Activated effector memory CD4-positive, alpha-beta T cell treated with anti-CD3 and anti-CD28 coated beads, Interleukin-2, amount 50 U/mL, for 16 hours (primary cell): ENCODE results near the gene DNAJA4.

ENCODE experiments used
- DNase-seq: peaks from one replicate; pipeline ENCODE4 v3.0.0-alpha.2; 2020

The DNAJA4 gene

DNA sequence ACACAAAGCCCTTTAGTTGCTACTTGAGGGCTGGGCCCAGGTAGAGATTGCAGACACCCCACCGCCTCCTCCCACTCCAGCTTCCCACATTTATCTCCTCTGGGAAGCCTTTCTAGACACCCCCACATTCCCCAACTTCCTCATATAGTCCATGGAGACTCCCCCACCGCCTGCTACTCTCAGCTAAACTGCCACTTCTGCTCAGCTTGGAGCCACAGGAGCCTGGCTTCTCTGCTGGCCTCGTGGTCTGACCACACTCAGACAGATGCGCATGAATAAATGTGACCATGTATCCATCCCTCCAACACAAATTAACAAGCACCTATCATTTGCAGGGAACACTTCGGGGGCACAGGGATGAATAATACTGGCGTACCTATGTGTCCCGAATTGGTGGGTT, 19.5 kb upstream of the DNAJA4 start:
- DNase-seq: no peak

DNA sequence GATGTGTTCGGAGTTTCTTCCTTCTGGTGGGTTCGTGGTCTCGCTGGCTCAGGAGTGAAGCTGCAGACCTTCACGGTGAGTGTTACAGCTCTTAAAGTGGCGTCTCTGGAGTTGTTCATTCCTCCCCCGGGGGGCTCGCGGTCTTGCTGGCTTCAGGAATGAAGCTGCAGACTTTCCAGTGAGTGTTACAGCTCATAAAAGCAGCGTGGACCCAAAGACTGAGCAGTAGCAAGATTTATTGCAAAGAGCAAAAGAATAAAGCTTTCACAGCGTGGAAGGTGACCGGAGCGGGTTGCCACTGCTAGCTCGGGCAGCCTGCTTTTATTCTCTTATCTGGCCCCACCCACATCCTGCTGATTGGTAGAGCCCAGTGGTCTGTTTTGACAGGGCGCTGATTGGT, 19.0 kb upstream of the DNAJA4 start:
- DNase-seq: peak; percentile 19

DNA sequence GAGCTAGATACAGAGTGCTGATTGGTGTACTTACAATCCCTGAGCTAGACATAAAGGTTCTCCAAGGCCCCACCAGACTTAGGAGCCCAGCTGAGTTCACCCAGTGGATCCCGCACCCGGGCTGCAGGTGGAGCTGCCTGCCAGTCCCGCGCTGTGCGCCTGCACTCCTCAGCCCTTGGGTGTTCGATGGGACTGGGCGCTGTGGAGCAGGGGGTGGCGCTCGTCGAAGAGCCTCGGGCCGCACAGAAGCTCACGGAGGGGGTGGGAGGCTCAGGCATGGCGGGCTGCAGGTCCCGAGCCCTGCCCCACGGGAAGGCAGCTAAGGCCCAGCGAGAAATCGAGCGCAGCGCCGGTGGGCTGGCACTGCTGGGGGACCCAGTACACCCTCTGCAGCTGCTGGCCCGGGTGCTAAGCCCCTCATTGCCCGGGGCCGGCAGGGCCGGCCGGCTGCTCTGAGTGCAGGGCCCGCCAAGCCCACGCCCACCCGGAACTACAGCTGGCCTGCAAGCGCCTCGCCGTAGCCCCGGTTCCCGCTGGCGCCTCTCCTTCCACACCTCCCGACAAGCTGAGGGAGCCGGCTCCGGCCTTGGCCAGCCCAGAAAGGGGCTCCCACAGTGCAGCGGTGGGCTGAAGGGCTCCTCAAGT, 18.3 kb upstream of the DNAJA4 start:
- peak; percentile 25 for DNase-seq

DNA sequence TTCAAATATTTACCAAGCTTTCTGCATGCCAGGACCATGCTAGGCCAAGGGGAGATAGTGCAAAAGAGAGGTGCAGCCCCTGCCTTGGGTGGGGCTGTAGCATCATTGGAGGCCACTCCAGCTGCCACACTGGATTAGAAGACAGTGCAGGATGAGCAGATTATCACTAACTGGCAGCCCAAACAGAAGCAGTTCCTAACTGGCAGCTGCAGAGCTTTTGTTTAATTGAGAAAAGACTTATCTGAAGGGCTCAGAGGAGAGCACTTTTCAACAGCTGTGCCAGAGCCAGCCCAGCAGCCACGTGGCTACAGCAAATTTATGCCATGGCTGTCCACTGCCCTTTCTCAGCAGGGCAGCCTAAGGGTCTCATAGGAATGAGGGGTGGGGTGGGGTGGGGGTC, 16.5 kb upstream of the DNAJA4 start:
- DNase-seq: no peak

DNA sequence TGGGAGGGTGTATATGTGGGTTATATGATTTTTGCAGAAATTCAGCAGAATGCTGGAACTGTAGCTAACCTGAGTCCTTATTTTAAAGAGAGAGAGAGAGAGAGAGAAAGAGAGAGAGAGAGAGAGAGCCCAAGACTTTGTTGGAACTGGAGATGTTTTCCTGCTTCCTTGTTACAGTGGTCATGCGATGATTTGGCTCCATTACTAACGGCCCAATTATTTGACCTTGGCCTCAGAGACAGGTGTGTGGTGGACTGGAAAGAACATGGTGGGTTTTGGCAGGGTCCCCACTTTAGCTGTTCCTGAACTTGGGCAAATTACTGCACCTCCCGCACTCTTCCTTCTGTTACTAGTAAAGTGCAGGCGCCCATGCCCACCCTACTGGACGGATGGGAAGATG, 15.2 kb upstream of the DNAJA4 start:
- no peak for DNase-seq

DNA sequence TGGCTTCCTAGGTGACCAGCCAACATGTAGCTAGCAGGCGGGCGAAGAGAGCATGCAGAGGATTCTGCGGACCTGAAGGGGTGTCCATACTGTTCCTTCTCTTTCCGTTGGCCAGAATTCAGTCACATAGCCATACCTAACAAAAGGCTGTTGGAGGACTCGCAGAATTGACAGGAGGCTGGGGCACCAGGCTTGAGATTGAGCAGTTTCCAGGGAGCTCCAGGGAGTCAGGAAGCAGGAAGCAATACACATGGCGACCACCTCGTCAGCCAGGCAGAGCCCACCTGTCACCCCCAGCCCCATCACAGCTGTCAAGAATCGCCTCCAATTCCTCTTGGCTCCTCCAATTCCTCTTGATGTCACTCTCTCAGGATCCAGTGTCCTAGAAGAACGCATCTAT, 13.2 kb upstream of the DNAJA4 start:
- no peak for DNase-seq

DNA sequence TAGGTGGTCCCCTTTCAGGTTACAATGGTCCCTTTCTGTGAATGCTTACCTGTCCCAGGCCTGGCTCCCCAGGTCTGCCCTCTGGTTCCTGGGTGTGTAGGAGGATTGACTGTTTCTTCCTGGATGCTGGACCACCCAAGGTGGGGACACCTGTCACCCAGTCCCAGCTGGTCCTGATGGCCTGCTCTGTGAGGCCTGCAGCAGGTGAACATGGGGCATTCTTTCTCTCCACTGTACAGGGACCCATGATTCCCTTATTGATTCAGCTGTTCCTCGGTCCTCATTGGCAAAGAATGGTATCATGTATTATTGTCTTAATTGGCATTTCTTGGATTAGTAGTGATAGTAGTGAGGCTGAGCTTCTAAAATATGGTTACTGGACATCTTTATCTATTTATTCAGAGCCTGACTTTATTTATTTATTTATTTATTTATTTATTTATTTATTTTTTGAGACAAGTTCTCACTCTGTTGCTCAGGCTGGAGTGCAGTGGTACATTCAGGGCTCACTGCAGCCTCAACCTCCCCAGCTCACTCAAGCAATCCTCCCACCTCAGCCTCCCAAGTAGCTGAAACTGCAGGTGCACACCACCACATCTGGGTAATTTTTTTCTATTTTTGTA, 8.8 kb upstream of the DNAJA4 start:
- no peak for DNase-seq

DNA sequence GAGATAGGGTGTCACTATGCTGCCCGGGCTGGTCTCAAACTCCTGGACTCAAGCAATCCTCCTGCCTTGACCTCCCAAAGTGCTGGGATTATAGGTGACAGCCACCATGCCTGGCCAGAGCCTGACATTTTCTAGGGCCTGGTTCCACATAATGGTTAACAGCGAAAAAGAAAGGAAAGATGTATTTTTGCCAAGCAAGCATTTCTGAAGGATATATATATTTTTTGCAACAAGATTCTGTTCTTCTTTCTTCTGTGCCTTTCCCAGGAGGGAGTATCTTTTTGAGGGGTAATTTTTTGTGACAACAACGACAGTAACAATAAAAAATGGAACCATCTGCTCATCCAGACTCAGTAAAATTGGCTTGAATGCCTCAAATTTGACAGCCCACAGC, 8.3 kb upstream of the DNAJA4 start:
- no peak for DNase-seq

DNA sequence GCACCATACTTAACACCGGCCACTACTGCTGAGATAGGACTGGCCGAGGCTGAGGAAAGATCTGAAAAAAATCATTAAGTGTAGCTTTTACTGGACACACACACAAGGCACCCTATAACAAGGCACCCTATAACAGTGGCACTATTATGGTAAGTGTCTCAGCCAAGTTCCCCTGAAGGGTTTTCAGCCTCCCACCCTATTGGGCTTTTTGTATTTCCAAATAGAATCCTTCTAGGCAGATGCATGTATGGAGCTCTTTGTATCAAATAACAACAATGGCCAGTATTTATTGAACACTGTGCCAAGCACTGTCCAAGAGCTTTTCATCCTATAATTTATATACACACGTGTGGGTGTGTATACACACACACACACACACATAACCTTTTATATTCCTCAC, 6.7 kb upstream of the DNAJA4 start:
- no peak for DNase-seq

DNA sequence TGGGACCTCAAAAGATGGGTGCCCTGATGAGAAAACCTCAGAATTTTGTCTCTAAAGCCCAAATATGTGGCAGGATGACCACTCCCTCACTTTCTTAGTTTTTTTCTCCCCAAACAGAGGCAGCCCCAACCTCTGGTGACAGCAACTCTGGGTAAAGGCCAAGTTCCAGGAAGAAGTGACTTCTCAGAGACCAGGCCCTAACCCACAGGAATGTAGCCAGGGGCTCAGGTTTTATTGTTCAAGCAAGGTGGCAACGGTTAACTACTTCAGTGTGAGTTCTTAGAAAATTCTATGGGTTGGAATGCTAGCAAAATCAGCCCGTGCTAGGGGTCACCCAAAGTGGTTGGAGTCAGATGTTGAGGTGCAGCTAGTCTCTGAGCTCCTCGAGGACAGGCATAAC, 5.1 kb upstream of the DNAJA4 start:
- no peak for DNase-seq

DNA sequence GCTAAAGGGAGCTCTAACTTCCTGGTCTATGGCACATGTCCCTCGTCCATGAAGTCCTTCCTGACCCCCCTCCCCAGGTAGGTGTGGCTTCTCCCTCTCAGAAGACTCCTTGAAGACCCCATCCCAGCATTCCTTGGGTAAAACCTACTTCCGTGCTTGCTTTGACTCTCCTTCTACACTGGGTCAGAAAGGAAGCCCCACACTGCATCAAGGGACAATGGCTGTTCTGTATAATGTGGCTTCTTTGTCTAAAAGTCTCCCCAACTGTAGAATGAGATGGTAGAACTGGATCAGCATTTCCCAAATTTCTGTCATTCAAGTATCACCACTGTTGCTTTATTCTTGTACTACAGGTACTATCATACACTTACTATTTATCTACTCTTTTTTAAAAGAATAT, 3.9 kb upstream of the DNAJA4 start:
- DNase-seq: no peak

DNA sequence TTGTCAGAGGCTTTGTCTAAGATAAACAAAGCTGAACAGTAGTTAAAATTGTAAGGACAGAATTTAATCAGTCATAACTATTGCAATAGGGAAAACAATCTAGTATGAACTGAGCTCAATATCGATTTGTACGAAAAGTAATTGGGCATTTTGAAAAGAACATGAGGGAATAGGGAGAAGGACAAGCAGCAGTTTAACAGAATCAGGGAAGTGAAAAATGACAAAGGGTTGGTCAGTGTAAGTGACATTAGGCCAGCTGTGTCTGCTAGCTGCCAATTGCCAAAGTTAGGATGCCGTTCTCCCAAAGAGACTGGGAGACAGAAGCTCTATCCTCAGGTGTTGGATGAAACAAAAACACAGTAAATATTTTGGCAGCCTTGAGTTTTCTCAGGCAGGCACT, 3.3 kb upstream of the DNAJA4 start:
- no peak for DNase-seq

DNA sequence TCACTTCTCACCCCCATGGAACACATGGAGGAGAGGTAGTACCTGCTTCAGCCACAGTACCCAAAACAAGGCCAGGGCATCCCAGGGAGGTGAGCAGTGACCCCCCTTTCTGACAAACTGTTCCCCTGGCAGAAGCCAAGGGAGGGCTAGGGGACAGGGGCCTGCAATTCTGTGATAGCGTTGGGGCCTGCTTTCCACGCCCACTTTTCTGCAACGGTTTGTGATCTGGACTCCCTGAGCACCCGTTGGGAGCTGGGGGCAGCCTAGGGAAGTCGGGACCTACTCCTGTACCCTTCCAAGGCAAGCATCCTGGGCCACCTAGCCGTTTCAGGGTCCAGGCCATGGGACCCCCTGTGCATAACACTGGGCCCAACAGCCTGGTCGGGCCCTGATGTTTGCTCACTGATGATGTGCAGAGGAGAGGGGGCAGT, 996 bp upstream of the DNAJA4 start:
- DNase-seq: no peak

DNA sequence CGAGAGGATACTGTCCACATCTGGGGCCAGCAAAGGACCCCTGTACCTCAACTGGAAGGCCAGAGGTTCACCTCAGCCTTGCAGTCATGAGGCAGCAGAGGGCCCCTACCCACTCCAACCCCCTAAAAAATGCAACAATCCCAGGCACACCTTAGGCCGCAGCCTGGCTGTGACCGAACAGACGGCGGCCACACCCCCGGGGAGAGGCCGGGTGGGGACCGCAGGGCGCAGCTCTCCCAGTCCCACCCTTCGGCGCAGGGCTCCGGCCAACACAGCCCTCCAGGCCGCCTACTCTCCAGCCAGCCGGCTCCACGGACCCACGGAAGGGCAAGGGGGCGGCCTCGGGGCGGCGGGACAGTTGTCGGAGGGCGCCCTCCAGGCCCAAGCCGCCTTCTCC, 457 bp upstream of the DNAJA4 start:
- DNase-seq: no peak

DNA sequence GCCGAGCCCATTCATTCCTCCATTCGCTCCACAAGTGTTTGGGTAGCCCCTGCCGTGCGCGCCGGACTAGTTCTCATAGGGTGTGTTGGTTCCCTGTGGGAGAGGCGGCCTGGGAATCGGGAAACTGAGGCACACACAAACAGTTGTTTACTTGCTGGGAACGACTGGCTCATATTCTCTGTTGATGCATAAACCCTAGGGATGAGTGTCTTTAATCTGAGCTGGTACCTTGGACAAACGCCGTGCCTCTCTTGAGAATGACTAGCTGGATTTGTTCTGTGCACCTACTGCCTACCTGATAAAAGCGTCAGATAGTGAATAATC, 737 bp downstream of the DNAJA4 start:
- no peak for DNase-seq

DNA sequence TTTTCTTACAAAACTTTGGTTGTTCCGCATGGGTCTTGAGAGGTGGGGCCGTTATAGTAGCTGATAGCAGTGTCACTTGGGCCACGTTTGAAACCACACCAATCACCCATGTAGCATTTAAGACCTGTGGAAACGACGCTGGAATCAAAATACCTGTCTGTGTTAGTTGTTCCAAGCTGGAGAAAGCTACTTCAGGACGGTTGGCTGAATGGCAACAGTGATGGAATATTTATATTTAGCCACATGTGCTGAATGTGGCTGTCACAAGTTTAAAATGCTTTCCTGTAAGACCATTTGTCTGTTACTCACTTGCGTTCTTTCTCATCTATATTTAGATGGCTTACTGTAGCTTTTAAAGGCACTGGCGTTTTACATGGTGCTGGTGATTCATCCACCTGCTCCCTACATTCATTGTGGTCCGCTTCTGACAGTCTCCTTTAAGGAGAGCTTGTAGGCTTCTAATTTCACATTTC, 1.4 kb downstream of the DNAJA4 start:
- no peak for DNase-seq

DNA sequence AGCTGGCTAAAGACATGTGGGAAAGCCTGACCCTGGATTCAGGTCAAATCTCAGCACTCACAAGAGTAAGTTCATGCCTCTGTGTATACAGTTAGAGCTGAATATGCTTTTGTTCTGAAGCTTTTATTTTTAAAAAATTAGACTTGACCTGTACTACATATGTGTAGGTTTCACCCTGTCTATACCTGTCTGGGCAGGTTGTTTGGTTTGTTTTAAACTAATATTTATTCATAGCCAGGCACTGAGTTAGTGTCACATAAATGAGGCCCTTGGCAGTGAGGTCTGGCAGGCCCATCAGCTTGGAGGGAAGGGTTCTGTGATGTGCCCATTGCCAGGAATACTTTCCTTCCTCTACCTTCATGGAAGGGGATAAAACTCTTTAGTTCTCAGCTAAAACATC, 1.9 kb downstream of the DNAJA4 start:
- DNase-seq: no peak

DNA sequence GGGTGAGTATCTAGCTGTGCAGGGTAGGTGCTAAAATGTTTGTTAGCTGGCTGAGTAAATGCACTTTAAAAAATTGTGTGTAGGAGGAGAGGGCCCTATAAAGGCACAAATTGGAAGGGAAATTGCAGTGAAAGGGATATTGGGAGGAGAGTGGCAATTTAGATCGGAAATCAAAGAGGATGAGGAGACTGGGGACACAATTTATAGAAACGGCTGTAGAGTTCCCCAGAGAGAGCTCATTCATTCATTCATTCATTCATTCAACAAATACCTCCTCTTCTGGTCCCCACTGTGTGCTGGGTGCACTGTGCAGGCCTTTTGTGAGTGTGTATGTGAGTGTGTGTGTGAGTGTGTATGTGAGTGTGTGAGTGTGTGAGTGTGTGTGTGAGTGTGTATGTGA, 2.4 kb downstream of the DNAJA4 start:
- no peak for DNase-seq

DNA sequence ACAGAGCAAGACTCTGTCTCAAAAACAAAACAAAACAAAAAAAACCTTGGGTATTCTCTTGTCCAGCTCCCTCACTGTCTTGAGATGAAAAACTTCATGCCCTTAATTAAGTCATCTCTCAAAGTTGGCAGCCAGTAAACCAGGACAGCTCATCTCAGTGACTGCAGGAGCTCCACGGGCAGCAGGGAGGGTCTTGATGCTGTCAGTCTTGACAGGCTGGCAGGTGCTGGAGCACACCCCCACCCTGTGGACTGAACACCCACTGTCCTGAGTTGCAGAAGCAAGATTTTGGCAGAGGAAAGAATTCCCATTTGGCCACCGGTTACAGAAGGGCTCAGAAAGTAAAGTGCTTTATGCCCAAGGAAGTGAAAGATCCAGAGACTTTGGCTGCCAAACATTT, 8.0 kb downstream of the DNAJA4 start:
- DNase-seq: no peak

DNA sequence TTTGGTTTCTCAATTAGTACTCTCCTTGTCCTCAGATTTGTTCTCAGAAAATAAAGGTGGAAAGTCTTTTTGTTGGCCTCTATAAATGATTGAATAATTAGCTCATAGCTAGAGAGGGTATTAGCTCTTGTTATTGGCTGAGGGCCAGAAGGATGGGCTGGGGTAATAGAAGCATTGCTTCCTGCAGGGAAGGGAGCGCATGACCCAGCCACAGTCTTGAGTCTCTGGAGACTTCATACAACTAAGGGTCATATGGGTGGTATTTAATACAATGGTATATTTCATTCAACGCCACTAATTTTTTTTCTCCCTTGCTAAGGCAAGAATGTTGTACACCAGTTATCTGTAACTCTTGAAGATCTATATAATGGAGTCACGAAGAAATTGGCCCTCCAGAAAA, 8.4 kb downstream of the DNAJA4 start:
- DNase-seq: no peak

DNA sequence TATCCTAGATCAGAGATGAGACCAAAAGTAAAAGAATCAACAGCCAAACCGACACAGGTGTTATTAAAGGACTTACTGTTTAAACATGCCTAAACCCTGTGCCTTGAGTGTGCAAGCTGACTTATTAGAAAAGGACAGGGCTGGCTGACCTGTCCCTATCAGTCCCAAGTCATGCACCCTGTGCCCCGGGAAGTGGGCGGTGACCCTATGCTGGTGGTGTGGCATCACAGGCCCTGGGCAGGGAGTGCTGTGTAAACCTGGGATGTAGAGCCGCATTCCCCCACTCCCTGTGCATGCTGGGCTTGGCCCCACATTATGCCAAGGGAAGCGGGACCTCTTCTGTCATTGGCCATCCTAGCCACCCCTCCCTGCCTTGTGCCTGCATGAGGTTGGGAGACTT, 10.6 kb downstream of the DNAJA4 start:
- no peak for DNase-seq

DNA sequence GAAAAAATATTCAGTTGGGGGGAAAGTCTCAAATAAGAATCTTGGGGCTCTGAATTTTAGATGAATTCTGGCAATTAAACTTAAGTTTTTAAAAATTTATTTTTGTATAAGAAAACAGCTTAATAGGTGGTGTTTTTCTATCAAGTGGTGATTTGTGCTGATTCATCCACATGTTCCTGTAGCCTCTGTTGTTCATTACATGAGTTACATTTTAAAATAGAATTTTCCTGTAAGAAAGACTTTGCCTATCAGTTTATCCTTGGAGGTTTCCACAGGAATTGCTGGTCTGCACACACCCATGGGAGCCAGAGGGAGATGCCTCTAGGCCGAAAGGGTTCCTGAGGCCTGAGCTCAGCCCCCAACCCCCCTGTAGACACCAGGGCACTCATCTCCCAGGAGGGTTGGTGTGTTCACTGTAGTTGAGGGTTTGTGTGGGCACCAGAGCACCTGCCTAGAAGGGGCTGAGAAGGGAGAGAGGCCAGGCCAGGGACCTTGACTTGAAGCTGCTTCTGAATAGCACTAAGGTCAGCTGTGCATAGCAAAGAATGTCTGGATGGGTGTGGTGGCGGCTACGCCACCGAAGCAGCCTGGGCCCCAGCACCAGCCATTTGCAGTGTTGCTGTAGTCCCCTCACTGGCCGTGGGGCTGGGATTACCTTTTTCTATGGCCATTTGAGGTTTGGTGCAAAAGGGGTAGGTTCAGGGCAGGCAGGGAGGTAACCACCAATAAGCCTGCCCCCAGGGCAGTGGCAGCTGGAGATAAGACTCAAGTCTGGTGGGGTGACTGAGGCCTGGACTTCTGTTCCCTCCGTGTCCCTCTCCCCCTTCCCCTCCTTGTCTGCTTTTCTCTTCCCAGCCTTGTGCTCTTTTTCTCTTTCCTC, 11.9 kb downstream of the DNAJA4 start:
- DNase-seq: no peak

DNA sequence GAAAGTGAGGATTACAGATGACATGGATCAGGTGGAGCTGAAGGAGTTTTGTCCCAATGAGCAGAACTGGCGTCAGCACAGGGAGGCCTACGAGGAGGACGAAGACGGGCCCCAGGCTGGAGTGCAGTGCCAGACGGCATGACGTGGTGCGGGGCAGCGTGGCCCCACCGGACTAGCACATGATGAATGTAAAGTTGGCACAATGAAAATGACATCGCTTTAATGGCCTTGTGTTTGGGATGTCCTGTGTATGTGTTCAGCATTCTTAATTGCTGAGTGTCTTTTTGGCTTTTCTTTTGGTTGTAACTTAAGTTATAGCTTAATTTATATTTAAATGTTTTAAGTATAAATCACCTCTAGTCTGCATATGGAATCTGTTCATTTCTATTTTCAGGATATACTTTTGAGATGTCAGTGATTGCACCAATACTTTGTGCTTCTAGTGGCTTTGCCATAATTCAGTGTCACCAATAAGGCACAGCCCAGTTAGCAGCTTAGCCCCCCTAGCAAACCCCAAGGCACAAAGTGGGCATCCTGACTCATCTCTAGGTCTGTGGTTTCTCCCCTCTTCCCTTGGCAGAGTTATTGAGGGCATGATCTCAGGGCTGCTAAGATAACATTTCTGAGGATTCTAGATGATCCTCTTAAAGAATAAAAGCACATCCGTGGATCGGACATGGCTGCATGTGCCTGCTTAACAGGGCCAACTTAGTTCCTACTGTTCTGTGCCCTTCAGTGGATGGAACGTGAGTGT, 16.1 kb downstream of the DNAJA4 start:
- DNase-seq: no peak

DNA sequence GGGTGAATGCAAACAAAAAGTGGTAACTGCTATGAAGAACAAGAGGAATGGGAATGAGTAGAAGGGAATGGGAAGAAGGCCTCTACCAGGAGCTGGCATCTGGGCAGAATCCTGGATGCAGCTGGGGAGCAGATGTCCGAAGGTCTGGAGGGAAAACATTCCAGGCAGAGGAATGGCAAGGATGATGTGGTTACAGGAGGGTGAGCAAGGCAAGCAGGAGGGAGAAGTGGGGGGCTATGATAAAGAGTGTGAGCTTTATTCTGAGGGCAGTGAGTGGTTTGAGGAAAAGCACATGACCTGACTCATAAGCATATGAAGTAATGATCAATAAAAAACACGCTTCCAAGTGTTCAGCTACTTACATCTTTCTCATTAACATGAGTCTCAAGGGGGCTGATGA, 18.0 kb downstream of the DNAJA4 start:
- DNase-seq: no peak
